Neural crest cell (in vitro differentiated cells): ENCODE results near the gene UGP2. TPM values are rescaled to one million over a fixed set of nuclear protein-coding genes. Genes with fewer than 3 reads are reported as not detected.

Experiments
- DNase-seq: peaks from one replicate; pipeline ENCODE4 v3.0.0; 2021; ENCODE audit warnings: low read depth, mixed read lengths, low spot score
- H3K27ac Mint-ChIP-seq: one replicate; pipeline ENCODE4 v1.8.0; 2021; ENCODE audit warnings: mild to moderate bottlenecking, mixed read lengths; ENCODE audit not compliant: unreplicated experiment
- H3K27me3 Mint-ChIP-seq: 2 replicates; pipeline ENCODE4 v1.8.0; 2021; ENCODE audit warnings: low read depth, mild to moderate bottlenecking, mixed read lengths
- H3K36me3 Mint-ChIP-seq: 2 replicates; pipeline ENCODE4 v1.8.0; 2021; ENCODE audit warnings: low read depth, mild to moderate bottlenecking, mixed read lengths
- H3K4me1 Mint-ChIP-seq: 2 replicates; pipeline ENCODE4 v1.8.0; 2021; ENCODE audit warnings: mixed read lengths
- H3K4me3 Mint-ChIP-seq: one replicate; pipeline ENCODE4 v1.8.0; 2021; ENCODE audit warnings: mild to moderate bottlenecking, mixed read lengths
- H3K9me3 Mint-ChIP-seq: 2 replicates; pipeline ENCODE4 v1.8.0; 2021; ENCODE audit warnings: mixed read lengths
- total RNA-seq: library from RNA; stranded (reverse); gene quantifications from 2 replicates; pipeline ENCODE4 v1.2.1, GENCODE V29; 2021
- TF ChIP-seq, protein P1 (sequence below): fragments of 200-600 bp; sonication (generic); conservative IDR thresholded peaks from 2 replicates; pipeline ENCODE4 v1.5.0; 2021; ENCODE audit warnings: antibody characterized with exemption, mild to moderate bottlenecking

Gene UGP2
- total RNA-seq, 1 donor from 2014 or later = 56.9 TPM

DNA sequence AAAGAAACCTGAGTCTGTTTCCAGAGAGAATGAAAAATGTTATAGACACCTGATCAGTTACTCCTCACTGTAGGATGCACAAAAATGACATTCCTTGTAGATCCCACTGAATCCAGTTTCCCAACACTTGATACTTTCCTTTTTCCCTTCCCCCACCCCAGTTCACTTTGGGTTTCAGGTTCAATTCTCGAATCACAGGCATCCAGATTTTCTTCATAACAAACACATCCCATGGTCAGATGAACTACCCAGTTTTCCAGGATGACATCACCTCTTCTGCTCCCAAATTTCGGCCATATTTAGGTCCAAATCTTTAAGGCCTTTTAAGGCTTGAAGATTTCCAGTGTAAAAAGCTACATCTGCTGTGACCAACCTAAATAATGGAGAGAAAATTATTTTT, 51.5 kb downstream of the UGP2 start:
- Mint-ChIP-seq H3K36me3 (peaks cover 12% of the 10 kb centered on the region), H3K9me3 (no peaks in the 10 kb centered on the region), H3K27ac (no peak overlapping the region), H3K4me3 (no peak overlapping the region), H3K4me1 (no peaks in the 10 kb centered on the region), H3K27me3 (no peaks in the 10 kb centered on the region)
- no peak for DNase-seq
- TF ChIP-seq, protein P1, sequence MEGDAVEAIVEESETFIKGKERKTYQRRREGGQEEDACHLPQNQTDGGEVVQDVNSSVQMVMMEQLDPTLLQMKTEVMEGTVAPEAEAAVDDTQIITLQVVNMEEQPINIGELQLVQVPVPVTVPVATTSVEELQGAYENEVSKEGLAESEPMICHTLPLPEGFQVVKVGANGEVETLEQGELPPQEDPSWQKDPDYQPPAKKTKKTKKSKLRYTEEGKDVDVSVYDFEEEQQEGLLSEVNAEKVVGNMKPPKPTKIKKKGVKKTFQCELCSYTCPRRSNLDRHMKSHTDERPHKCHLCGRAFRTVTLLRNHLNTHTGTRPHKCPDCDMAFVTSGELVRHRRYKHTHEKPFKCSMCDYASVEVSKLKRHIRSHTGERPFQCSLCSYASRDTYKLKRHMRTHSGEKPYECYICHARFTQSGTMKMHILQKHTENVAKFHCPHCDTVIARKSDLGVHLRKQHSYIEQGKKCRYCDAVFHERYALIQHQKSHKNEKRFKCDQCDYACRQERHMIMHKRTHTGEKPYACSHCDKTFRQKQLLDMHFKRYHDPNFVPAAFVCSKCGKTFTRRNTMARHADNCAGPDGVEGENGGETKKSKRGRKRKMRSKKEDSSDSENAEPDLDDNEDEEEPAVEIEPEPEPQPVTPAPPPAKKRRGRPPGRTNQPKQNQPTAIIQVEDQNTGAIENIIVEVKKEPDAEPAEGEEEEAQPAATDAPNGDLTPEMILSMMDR = no peak

DNA sequence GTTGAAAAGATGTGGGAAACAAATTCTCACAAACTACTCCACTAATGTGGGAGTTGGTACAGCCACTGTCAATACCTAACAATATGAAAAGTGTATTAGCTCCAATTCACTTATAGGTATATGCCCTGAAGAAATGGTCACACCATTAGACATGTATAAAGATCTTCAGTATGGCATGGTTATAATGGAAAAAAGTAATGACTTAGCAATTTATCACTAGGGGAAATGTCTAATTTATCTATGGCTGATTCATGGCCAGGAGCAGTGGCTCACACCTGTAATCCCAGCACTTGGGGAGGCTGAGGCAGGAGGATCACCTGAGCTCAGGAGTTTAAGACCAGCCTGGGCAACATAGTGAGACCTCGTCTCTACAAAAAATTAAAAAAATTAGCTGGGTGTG, 52.5 kb downstream of the UGP2 start:
- no peak overlapping the region for H3K4me3 Mint-ChIP-seq
- H3K4me1 Mint-ChIP-seq = no peaks in the 10 kb centered on the region
- TF ChIP-seq, protein P1 = no peak
- DNase-seq = no peak
- no peaks in the 10 kb centered on the region for H3K9me3 Mint-ChIP-seq
- peaks cover 12% of the 10 kb centered on the region for H3K36me3 Mint-ChIP-seq
- H3K27ac Mint-ChIP-seq = no peak overlapping the region
- H3K27me3 Mint-ChIP-seq = no peaks in the 10 kb centered on the region

DNA sequence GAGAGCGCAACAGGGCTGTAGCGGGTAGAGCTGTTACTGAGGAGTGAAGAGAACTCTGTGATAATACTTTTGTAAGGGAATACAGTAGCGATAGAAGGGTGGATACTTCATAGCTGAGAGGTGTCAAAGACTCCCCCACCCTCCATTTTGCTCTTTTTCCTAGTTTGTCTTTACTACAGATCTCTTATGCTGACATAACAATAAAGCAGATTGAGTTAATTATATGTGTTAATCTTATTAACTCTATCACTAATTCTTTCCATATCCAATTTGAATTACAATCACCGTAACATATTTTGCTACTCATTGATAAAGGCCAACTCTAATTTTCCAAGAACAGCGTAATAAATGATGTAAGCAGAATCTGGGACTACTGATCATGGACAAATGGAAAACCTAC, 57.1 kb downstream of the UGP2 start:
- peaks cover 40% of the 10 kb centered on the region for H3K36me3 Mint-ChIP-seq
- H3K27me3 Mint-ChIP-seq = no peaks in the 10 kb centered on the region
- H3K4me1 Mint-ChIP-seq = no peaks in the 10 kb centered on the region
- no peak overlapping the region for H3K27ac Mint-ChIP-seq
- TF ChIP-seq, protein P1 = no peak
- no peak for DNase-seq
- no peak overlapping the region for H3K4me3 Mint-ChIP-seq
- peaks cover 6% of the 10 kb centered on the region for H3K9me3 Mint-ChIP-seq

DNA sequence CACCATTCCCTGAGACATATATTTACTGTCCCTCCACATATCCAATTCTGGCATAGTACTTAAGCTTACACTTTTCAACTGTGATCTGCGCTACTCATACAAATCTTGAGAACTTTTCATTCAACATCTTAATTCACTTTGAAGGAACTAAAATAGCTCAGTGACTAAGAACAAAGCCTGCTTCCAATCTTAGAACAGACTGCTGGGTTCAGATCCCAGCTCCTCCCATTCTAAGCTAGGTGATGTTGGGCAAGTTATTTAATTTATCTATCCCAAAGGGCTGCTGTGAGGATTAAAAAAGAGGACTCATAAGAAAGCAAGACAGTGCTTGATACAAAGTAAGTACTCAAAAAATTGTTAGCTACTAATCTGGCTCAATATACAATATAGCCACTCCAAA, 57.9 kb downstream of the UGP2 start:
- Mint-ChIP-seq H3K27ac (no peak overlapping the region), H3K36me3 (peaks cover 42% of the 10 kb centered on the region), H3K4me1 (no peaks in the 10 kb centered on the region), H3K9me3 (peaks cover 9% of the 10 kb centered on the region), H3K27me3 (no peaks in the 10 kb centered on the region), H3K4me3 (no peak overlapping the region)
- no peak for DNase-seq
- TF ChIP-seq, protein P1 = no peak

DNA sequence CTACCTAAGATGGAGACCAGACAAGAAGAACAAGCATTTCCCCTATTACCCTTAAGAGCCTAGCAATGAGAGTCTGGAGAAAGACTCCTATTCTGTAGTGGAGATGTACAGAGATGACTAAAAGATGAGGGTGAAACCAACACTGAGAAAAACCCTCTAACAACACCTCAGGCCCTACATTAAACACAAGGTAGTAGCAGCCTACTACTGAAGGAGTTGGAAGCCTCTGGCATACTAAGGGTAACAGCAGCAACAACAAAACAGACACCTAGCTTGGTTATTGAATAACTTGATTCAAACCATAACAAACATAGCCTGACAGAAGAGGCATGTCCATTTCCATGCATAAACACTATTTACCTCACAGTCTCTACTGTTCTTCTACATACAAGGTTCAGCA, 60.5 kb downstream of the UGP2 start:
- H3K9me3 Mint-ChIP-seq = peaks cover 14% of the 10 kb centered on the region
- H3K27ac Mint-ChIP-seq = no peak overlapping the region
- no peaks in the 10 kb centered on the region for H3K27me3 Mint-ChIP-seq
- no peaks in the 10 kb centered on the region for H3K4me1 Mint-ChIP-seq
- TF ChIP-seq, protein P1 = no peak
- DNase-seq = no peak
- H3K4me3 Mint-ChIP-seq = no peak overlapping the region
- H3K36me3 Mint-ChIP-seq = peaks cover 66% of the 10 kb centered on the region

DNA sequence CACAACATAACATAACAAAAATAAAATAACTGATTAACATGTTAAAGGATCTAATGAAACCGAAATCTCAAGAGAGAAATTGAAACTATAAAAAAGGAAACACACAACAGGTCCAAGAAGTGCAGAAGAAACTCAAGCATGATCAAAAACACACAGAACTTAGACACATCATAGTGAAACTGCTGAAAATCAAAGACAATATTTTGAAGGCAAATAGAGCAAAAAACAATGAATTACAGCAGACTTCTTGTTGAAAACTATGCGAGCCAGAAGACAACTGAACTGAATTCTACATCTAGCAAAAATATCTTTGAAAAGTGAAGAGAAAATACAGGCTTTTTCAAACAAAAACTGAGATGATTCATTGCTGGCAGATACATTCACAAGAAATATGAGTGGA, 61.3 kb downstream of the UGP2 start:
- H3K27ac Mint-ChIP-seq = no peak overlapping the region
- DNase-seq = no peak
- TF ChIP-seq, protein P1 = no peak
- H3K36me3 Mint-ChIP-seq = peaks cover 71% of the 10 kb centered on the region
- H3K27me3 Mint-ChIP-seq = no peaks in the 10 kb centered on the region
- peaks cover 14% of the 10 kb centered on the region for H3K9me3 Mint-ChIP-seq
- H3K4me3 Mint-ChIP-seq = no peak overlapping the region
- no peaks in the 10 kb centered on the region for H3K4me1 Mint-ChIP-seq
